Measurements from ENCODE around the gene USP22. TPM values are rescaled to one million over a fixed set of nuclear protein-coding genes. Genes with fewer than 3 reads are reported as not detected.
A peak's percentile ranks its signal among the peaks of the same experiment; 100 is the strongest.

The USP22 gene
- total and polyA plus RNA-seq, 2 experiments from 2014 or later = 68.9 to 296 TPM

- DNase-seq (ENCODE audit: low spot score) (no peak), ATAC-seq (no peak)
- H4K20me1 ChIP-seq (replicated peaks; ENCODE audit: insufficient read depth) = peaks cover 71% of the 10 kb centered on the region
- Mint-ChIP-seq H3K27ac (no peak overlapping the region), H3K36me3 (ENCODE audit: low read depth) (peaks cover 54% of the 10 kb centered on the region), H3K4me3 (peak overlapping the region; percentile 23; the same call in 2 of the 3 replicates), H3K4me1 (peaks cover 53% of the 10 kb centered on the region), H3K27me3 (ENCODE audit: insufficient read depth, low read depth, poor library complexity) (peaks cover 12% of the 10 kb centered on the region), H3K9me3 (peaks cover 2% of the 10 kb centered on the region; the same call in 2 of the 3 replicates)
- H3K79me2 ChIP-seq (replicated peaks; ENCODE audit: insufficient read depth) = peaks cover 99% of the 10 kb centered on the region
- peaks cover 64% of the 10 kb centered on the region for H3K4me1 ChIP-seq (ENCODE audit: insufficient read depth)
- H3K27ac ChIP-seq (ENCODE audit: low read depth) = 0 out of 2 replicates have a peak overlapping the region, but pooled peaks have one; percentile 20
- peak overlapping the region; percentile 59 for H3K4me2 ChIP-seq
- H3K36me3 ChIP-seq (ENCODE audit: insufficient read depth) = peaks cover 15% of the 10 kb centered on the region
- H3K9me2 ChIP-seq (ENCODE audit: insufficient read depth) = no peaks in the 10 kb centered on the region
- no peaks in the 10 kb centered on the region for H3K27me3 ChIP-seq (ENCODE audit: insufficient read depth)
- TF ChIP-seq CREB1 (CRISPR knock-in tag; IDR thresholded peaks at IDR 0.05; ENCODE audit: low read depth) (no peak), REST (IDR thresholded peaks at IDR 0.05; ENCODE audit: unreplicated experiment) (no peak), ZNF462 (CRISPR knock-in tag; IDR thresholded peaks at IDR 0.05) (no peak), EZH2phosphoT487 (IDR thresholded peaks at IDR 0.05; ENCODE audit: unreplicated experiment) (no peak)
- H3K4me3 ChIP-seq = peak overlapping the region; percentile 7; the same call in 1 of the 2 replicates
- H3F3A ChIP-seq (replicated peaks; ENCODE audit: low read depth) = peaks cover 4% of the 10 kb centered on the region; the same call in 1 of the 2 replicates
- H2AFZ ChIP-seq = no peak overlapping the region
Observed at GRCh38 chr17:21037117-21037803, 5.6 kb downstream of the USP22 start.

Data from GM23338 (cell line).